ENCODE data around the gene AKR7A3. TPM values are rescaled to one million over a fixed set of nuclear protein-coding genes. Genes with fewer than 3 reads are reported as not detected.
"Not testable (repeated sequence)": the region's sequence is repeated elsewhere in the genome, so short reads cannot be mapped to it uniquely, and the experiment has no call there.

The AKR7A3 gene
- 100 to 1,000 TPM in 1 of 2 donors, 10 to 100 TPM in 1; 57.4 to 479 TPM for total RNA-seq

GRCh38 chr1:19288324-19289241, at the start of gene AKR7A3:
Gene AKR7A3, minus strand, starts transcription at chr1:19288770. Its CDS starts 61 bp downstream, at chr1:19288709.
- DNase-seq, result peak; percentile 82 to 88 (median 85)
- H3K9me3 ChIP-seq; intact Hi-C loops (cut with DNase I); H3K27me3 ChIP-seq; H3K36me3 ChIP-seq (replicated peaks in 1 of 2; ENCODE audit: insufficient read depth in 1 of 2, low read depth in 2 of 2): not testable (repeated sequence)
- peak; percentile 79 for ATAC-seq
- 6 to 7% methylated on average over 9 to 73 of the region's 82 CpGs for WGBS, 2 donors
- Histone ChIP-seq H3K4me1 (peaks cover 44% of the 10 kb centered on the region), H3K27ac (peak within 1 kb of the TSS; percentile 73 to 89 (median 79)), H3K4me3 (peak within 1 kb of the TSS; percentile 36 to 38)
- peak; percentile 55 to 81 (median 63) for TF ChIP-seq POLR2A (IDR thresholded peaks at IDR 0.05)

GRCh38 chr1:19338323-19338762, 49.8 kb upstream of the AKR7A3 start:
- TF ChIP-seq POLR2A (IDR thresholded peaks at IDR 0.05), result no peak
- peak in 3 of 7 experiments; percentile 25 to 53 (median 45) for TF ChIP-seq CTCF (IDR thresholded peaks at IDR 0.05)
- DNase-seq, result peak; percentile 33 to 67 (median 46)
- Histone ChIP-seq H3K36me3 (replicated peaks in 1 of 2; ENCODE audit: insufficient read depth in 1 of 2, low read depth in 2 of 2) (peaks cover 0 to 4% of the 10 kb centered on the region in 2 donors), H3K4me3 (no peak overlapping the region), H3K27ac (no peak overlapping the region), H3K4me1 (no peaks in the 10 kb centered on the region), H3K9me3 (no peaks in the 10 kb centered on the region), H3K27me3 (no peaks in the 10 kb centered on the region)
- intact Hi-C loops (cut with DNase I), result no loop called here
- WGBS, 2 donors, result 80 to 82% methylated on average over 22 to 27 of the region's 27 CpGs
- ATAC-seq, result no peak

GRCh38 chr1:19337289-19337688, 48.7 kb upstream of the AKR7A3 start:
- intact Hi-C loops (cut with DNase I), result no loop called here
- H3K4me1 ChIP-seq, result no peaks in the 10 kb centered on the region
- no peaks in the 10 kb centered on the region for H3K9me3 ChIP-seq
- no peak overlapping the region for H3K27ac ChIP-seq
- WGBS, 2 donors, result 95 to 98% methylated on average over 4 of the region's 4 CpGs
- ATAC-seq, result no peak
- no peaks in the 10 kb centered on the region for H3K36me3 ChIP-seq (replicated peaks in 1 of 2; ENCODE audit: insufficient read depth in 1 of 2, low read depth in 2 of 2)
- DNase-seq, result no peak
- H3K27me3 ChIP-seq, result no peaks in the 10 kb centered on the region
- no peak overlapping the region for H3K4me3 ChIP-seq
- TF ChIP-seq CTCF (IDR thresholded peaks at IDR 0.05) (no peak), POLR2A (IDR thresholded peaks at IDR 0.05) (no peak)

- no peaks in the 10 kb centered on the region for H3K9me3 ChIP-seq
- no peak for DNase-seq
- no peaks in the 10 kb centered on the region for H3K4me1 ChIP-seq
- 89 to 95% methylated on average over 6 to 7 of the region's 7 CpGs for WGBS, 2 donors
- ATAC-seq, result no peak
- no peaks in the 10 kb centered on the region for H3K27me3 ChIP-seq
- H3K4me3 ChIP-seq, result no peak overlapping the region
- H3K27ac ChIP-seq, result no peak overlapping the region
- TF ChIP-seq CTCF (IDR thresholded peaks at IDR 0.05) (no peak), POLR2A (IDR thresholded peaks at IDR 0.05) (no peak)
- intact Hi-C loops (cut with DNase I), result no loop called here
- H3K36me3 ChIP-seq (replicated peaks in 1 of 2; ENCODE audit: insufficient read depth in 1 of 2, low read depth in 2 of 2), result no peaks in the 10 kb centered on the region
Observed at GRCh38 chr1:19336543-19336942, 48.0 kb upstream of the AKR7A3 start.

- DNase-seq (no peak), ATAC-seq (no peak)
- H3K9me3 ChIP-seq, result no peaks in the 10 kb centered on the region
- no peaks in the 10 kb centered on the region for H3K27me3 ChIP-seq
- H3K27ac ChIP-seq, result no peak overlapping the region
- peaks cover 0 to 2% of the 10 kb centered on the region in 2 donors for H3K36me3 ChIP-seq (replicated peaks in 1 of 2; ENCODE audit: insufficient read depth in 1 of 2, low read depth in 2 of 2)
- intact Hi-C loops (cut with DNase I), result no loop called here
- TF ChIP-seq POLR2A (IDR thresholded peaks at IDR 0.05) (no peak), CTCF (IDR thresholded peaks at IDR 0.05) (no peak)
- H3K4me3 ChIP-seq, result no peak overlapping the region
- no peaks in the 10 kb centered on the region for H3K4me1 ChIP-seq
- 73 to 90% methylated on average over 8 to 9 of the region's 9 CpGs for WGBS, 2 donors
Observed at GRCh38 chr1:19333587-19334354, 45.2 kb upstream of the AKR7A3 start.

Data from body of pancreas (tissue), 4 donors.